HG02973 (cell line): ENCODE data around the gene CLEC2B.

Source experiments
- ATAC-seq: cut with Tn5 transposase; IDR thresholded peaks from one replicate; pipeline ENCODE4 v1.9.1; 2021; ENCODE audit warnings: moderate library complexity; ENCODE audit not compliant: unreplicated experiment

CLEC2B gene

GRCh38 chr12:9810671-9811070 lies 58.5 kb downstream of the CLEC2B start:
- no peak for ATAC-seq

GRCh38 chr12:9809866-9810265 lies 59.3 kb downstream of the CLEC2B start:
- no peak for ATAC-seq

GRCh38 chr12:9809338-9809737 lies 59.8 kb downstream of the CLEC2B start:
- ATAC-seq, result no peak

- no peak for ATAC-seq
Measured at GRCh38 chr12:9808504-9808903, 60.6 kb downstream of the CLEC2B start.

GRCh38 chr12:9806714-9807113 lies 62.4 kb downstream of the CLEC2B start:
- ATAC-seq, result no peak

GRCh38 chr12:9805883-9806282 lies 63.3 kb downstream of the CLEC2B start:
- ATAC-seq, result no peak
